ENCODE results near the gene DNER. TPM values are rescaled to one million over a fixed set of nuclear protein-coding genes. Genes with fewer than 3 reads are reported as not detected.

The DNER gene
- total RNA-seq, 2 donors from 2014 or later: 0.11 to 0.18 TPM

DNA sequence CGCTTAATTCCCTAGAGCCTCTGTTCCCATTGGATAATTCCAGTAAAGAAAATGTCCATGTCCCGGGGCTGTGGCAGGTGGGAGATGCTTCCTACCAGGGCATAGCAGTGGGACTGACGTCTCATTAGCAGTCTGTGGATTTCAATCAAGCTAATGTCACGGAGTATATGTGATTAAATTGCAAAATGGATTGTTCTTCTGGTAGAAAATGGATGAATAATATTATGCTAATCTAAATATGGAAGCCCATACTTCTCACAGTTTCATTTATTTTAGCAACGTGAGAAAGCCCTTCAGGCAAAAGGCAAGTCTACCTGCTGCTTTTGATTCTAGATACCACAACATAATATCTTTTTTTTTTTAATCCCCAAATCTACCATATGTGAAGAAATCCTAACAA is 185.5 kb downstream of the DNER start:
- Mint-ChIP-seq H3K4me3 (no peak overlapping the region), H3K27me3 (ENCODE audit: insufficient read depth) (no peaks in the 10 kb centered on the region), H3K9me3 (peaks cover 20% of the 10 kb centered on the region), H3K4me1 (no peaks in the 10 kb centered on the region), H3K27ac (no peak overlapping the region), H3K36me3 (ENCODE audit: low read depth) (no peaks in the 10 kb centered on the region)
- Histone ChIP-seq H3K9me3 (ENCODE audit: control insufficient read depth, low read length) (peaks cover 6% of the 10 kb centered on the region), H3K36me3 (ENCODE audit: control insufficient read depth, insufficient read depth, low read length) (no peaks in the 10 kb centered on the region), H3K4me3 (ENCODE audit: low read length) (no peak overlapping the region), H3K27me3 (ENCODE audit: control insufficient read depth, insufficient read depth, low read length, poor library complexity, severe bottlenecking) (no peaks in the 10 kb centered on the region), H3K4me1 (ENCODE audit: control insufficient read depth, insufficient read depth, low read length) (no peaks in the 10 kb centered on the region), H3K27ac (ENCODE audit: low read depth, low read length) (no peak overlapping the region), H3K9ac (ENCODE audit: extremely low read depth, low read length, poor library complexity, severe bottlenecking) (no peak overlapping the region)
- TF ChIP-seq, protein P1, sequence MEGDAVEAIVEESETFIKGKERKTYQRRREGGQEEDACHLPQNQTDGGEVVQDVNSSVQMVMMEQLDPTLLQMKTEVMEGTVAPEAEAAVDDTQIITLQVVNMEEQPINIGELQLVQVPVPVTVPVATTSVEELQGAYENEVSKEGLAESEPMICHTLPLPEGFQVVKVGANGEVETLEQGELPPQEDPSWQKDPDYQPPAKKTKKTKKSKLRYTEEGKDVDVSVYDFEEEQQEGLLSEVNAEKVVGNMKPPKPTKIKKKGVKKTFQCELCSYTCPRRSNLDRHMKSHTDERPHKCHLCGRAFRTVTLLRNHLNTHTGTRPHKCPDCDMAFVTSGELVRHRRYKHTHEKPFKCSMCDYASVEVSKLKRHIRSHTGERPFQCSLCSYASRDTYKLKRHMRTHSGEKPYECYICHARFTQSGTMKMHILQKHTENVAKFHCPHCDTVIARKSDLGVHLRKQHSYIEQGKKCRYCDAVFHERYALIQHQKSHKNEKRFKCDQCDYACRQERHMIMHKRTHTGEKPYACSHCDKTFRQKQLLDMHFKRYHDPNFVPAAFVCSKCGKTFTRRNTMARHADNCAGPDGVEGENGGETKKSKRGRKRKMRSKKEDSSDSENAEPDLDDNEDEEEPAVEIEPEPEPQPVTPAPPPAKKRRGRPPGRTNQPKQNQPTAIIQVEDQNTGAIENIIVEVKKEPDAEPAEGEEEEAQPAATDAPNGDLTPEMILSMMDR (conservative IDR thresholded peaks at IDR 0.05): no peak
- no peak for DNase-seq
- WGBS, 2 experiments (ENCODE audit: insufficient coverage in 1 of 2, insufficient read length in 1 of 2): 94% methylated on average over 2 to 5 of the region's 5 CpGs

DNA sequence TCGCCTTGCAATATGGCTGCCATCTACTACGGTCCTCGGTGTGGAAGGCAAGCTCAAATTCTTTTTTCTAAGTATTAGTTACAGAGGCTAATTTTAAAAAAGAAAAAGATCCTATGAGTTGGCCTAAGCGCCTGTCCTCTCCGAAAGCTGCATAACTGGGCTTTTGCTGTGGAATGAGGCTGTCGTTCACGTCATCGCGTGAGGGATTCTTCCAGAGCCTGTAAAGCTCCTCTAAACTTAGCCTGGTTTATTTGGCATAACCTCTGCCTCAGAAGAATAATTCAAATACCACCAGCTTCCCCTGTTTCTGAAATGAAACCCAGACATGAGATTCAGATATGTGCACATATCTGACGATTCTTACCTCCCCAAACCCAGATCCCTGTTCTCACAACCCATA is 187.4 kb downstream of the DNER start:
- no peaks in the 10 kb centered on the region for H3K27me3 Mint-ChIP-seq (ENCODE audit: insufficient read depth)
- H3K4me1 Mint-ChIP-seq: no peaks in the 10 kb centered on the region

DNA sequence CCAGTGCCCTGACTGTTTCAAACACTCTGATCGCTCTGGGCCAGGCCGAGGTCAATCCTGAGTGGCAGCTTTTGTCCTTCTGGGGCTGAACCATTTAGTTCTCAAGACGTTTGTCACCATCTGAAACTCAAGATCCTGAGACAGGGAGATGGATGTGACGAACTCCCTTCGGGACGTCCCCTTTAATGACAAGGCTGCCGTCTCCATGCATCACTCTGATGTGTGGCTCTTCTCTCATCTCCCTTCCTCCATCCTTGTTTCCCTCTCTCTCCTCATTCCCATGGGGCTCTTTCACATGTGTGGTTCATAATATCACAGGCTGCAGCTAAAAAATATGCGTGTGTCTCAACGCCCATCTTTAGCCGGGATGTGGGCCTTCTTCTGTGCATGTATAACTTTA is 189.6 kb downstream of the DNER start:
- no peak for DNase-seq
- Mint-ChIP-seq H3K36me3 (ENCODE audit: low read depth) (no peaks in the 10 kb centered on the region), H3K27me3 (ENCODE audit: insufficient read depth) (no peaks in the 10 kb centered on the region), H3K9me3 (no peaks in the 10 kb centered on the region), H3K4me1 (no peaks in the 10 kb centered on the region), H3K4me3 (no peak overlapping the region), H3K27ac (no peak overlapping the region)
- no peak overlapping the region for H3K9ac ChIP-seq (ENCODE audit: extremely low read depth, low read length, poor library complexity, severe bottlenecking)
- no peaks in the 10 kb centered on the region for H3K4me1 ChIP-seq (ENCODE audit: control insufficient read depth, insufficient read depth, low read length)
- TF ChIP-seq, protein P1 (conservative IDR thresholded peaks at IDR 0.05): no peak
- H3K27ac ChIP-seq (ENCODE audit: low read depth, low read length): no peak overlapping the region
- no peaks in the 10 kb centered on the region for H3K27me3 ChIP-seq (ENCODE audit: control insufficient read depth, insufficient read depth, low read length, poor library complexity, severe bottlenecking)
- no peaks in the 10 kb centered on the region for H3K9me3 ChIP-seq (ENCODE audit: control insufficient read depth, low read length)
- no peaks in the 10 kb centered on the region for H3K36me3 ChIP-seq (ENCODE audit: control insufficient read depth, insufficient read depth, low read length)
- WGBS, 2 experiments (ENCODE audit: insufficient coverage in 1 of 2, insufficient read length in 1 of 2): 87 to 90% methylated on average over 7 to 10 of the region's 10 CpGs
- no peak overlapping the region for H3K4me3 ChIP-seq (ENCODE audit: low read length)

More for the DNA sequence above, 187.4 kb downstream of the DNER start:
- H3K27ac Mint-ChIP-seq: no peak overlapping the region
- H3K9me3 Mint-ChIP-seq: peaks cover 10% of the 10 kb centered on the region
- no peak overlapping the region for H3K9ac ChIP-seq (ENCODE audit: extremely low read depth, low read length, poor library complexity, severe bottlenecking)
- H3K27me3 ChIP-seq (ENCODE audit: control insufficient read depth, insufficient read depth, low read length, poor library complexity, severe bottlenecking): no peaks in the 10 kb centered on the region
- no peak for DNase-seq
- peaks cover 6% of the 10 kb centered on the region for H3K9me3 ChIP-seq (ENCODE audit: control insufficient read depth, low read length)
- WGBS, 2 experiments (ENCODE audit: insufficient coverage in 1 of 2, insufficient read length in 1 of 2): 96 to 98% methylated on average over 10 of the region's 10 CpGs
- no peak overlapping the region for H3K4me3 Mint-ChIP-seq
- no peaks in the 10 kb centered on the region for H3K36me3 Mint-ChIP-seq (ENCODE audit: low read depth)
- H3K4me1 ChIP-seq (ENCODE audit: control insufficient read depth, insufficient read depth, low read length): no peaks in the 10 kb centered on the region
- no peak overlapping the region for H3K4me3 ChIP-seq (ENCODE audit: low read length)
- TF ChIP-seq, protein P1 (conservative IDR thresholded peaks at IDR 0.05): no peak
- no peaks in the 10 kb centered on the region for H3K36me3 ChIP-seq (ENCODE audit: control insufficient read depth, insufficient read depth, low read length)
- no peak overlapping the region for H3K27ac ChIP-seq (ENCODE audit: low read depth, low read length)
